ENCODE results near the gene PLCL2. TPM values are rescaled to one million over a fixed set of nuclear protein-coding genes. Genes with fewer than 3 reads are reported as not detected.
A peak's percentile ranks its signal among the peaks of the same experiment; 100 is the strongest.

Gene PLCL2
- total RNA-seq = 10 to 100 TPM; 13.7 to 25.7 TPM

DNA sequence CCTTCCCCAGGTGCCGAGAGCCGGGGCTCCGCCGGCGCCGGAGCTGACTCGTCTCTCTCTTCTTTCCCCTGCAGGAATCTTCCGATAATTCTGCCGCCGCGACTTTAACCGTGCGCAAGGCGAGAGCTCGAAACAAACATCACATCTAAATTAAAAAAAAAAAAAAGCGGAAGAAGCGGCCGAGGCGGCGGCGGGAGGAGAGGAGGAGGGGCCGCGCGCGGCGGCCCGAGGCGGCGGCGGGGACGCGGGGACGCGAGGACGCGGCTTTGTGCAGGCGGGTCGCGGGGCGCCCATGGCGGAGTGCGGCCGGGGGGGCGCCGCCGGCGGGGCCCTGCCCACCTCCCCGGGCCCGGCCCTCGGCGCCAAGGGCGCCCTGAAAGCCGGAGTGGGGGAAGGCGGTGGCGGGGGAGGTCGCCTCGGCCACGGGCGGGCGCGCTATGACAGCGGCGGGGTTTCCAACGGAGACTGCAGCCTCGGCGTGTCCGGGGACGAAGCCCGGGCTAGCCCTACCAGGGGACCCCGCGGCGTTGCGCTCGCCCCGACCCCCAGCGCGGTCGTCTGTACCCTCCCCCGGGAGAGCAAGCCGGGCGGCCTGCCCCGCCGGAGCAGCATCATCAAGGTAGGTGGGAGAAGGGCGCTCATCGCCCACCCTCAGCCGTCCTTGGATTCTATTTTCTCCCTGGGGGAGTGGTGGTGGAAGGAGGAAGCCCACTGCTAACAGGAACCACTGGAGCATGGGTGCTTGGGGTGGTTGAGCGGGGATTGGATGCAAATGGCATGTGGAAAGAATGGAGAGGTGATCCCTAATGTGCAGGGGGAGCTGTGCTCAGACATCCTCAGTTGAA, at the start of gene PLCL2:
PLCL2 (plus strand) TSS at position 208 of the 845 bp plus-strand sequence; CDS start at position 293, 85 bp downstream.
- Histone ChIP-seq H3K27ac (peak within 1 kb of the TSS; percentile 41 to 87 (median 84)), H3K36me3 (replicated peaks in 1 of 2; ENCODE audit: insufficient read depth in 1 of 2, low read depth in 2 of 2) (no peaks in the 10 kb centered on the region), H3K27me3 (no peaks in the 10 kb centered on the region), H3K9me3 (no peaks in the 10 kb centered on the region), H3K4me1 (peaks cover 25% of the 10 kb centered on the region), H3K4me3 (peak within 1 kb of the TSS; percentile 69 to 72)
- DNase-seq = peak; percentile 41 to 60 (median 51)
- WGBS, 2 donors = 1% methylated on average over 46 to 86 of the region's 87 CpGs
- peak; percentile 67 for ATAC-seq
- peak in 2 of 3 donors; percentile 32 to 33 for TF ChIP-seq POLR2A (IDR thresholded peaks at IDR 0.05)
- TF ChIP-seq, protein P1, sequence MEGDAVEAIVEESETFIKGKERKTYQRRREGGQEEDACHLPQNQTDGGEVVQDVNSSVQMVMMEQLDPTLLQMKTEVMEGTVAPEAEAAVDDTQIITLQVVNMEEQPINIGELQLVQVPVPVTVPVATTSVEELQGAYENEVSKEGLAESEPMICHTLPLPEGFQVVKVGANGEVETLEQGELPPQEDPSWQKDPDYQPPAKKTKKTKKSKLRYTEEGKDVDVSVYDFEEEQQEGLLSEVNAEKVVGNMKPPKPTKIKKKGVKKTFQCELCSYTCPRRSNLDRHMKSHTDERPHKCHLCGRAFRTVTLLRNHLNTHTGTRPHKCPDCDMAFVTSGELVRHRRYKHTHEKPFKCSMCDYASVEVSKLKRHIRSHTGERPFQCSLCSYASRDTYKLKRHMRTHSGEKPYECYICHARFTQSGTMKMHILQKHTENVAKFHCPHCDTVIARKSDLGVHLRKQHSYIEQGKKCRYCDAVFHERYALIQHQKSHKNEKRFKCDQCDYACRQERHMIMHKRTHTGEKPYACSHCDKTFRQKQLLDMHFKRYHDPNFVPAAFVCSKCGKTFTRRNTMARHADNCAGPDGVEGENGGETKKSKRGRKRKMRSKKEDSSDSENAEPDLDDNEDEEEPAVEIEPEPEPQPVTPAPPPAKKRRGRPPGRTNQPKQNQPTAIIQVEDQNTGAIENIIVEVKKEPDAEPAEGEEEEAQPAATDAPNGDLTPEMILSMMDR (IDR thresholded peaks at IDR 0.05) = no peak
- intact Hi-C loops (cut with DNase I) = no loop called here

DNA sequence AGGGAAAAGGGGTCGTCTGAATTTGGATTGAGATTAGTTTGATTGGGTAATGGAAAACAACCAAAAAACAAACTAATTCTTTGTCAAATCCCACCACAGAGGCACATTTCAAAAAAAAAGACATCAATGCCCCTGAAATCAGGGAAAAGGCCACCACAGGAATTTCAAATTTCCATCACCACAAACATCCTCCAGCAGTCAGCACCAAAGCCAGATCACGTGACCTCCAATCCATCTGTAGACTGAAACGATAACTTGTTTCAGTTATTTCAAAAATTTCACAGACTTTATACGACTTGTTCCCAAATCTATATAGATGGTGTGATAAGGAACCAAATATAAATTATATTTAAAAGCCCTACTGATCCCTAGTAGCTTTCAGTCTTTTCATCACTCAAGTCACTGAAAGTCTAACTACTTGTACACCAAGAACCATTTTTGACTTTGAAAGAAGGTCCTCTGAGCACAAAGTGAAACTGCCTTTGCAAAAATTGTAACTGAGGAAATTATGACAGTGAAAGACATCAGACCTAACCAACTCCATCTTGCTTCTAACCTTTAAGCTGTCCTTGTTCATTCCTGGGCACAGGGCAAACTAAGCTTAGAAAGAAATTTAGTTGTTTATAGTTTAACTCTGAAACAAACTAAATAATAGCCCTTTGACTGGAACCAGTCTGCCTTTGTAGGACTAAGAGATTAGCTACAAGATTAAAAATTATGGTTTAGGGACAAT, 48.1 kb upstream of the PLCL2 start:
- no peak for TF ChIP-seq POLR2A (IDR thresholded peaks at IDR 0.05)
- TF ChIP-seq, protein P1 (IDR thresholded peaks at IDR 0.05) = no peak
- intact Hi-C loops (cut with DNase I) = no loop called here

DNA sequence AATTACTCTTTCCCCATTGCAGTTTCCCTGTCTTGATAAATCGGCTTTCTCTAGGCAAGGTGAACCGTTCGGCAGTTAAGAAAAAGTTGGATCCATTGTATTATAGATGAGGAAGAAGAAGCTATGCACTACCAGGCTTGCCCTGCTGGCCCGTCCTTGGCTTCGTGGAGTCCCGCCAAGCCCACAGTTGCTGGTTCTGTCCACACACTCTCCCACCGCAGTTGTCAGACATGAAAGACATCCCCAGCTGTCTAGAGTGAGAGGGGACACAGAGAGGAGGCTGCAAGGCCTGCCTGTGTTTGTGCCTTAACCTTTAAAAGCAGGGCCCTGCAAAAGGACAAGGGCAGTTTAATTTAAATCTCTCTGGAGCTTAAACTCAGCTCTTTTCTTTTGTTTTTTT, 47.2 kb upstream of the PLCL2 start:
- 41 to 44% methylated on average over 7 of the region's 7 CpGs for WGBS, 2 donors
- ATAC-seq (no peak), DNase-seq (peak in 3 of 4 donors; percentile 31 to 64 (median 31))
- no peaks in the 10 kb centered on the region for H3K27me3 ChIP-seq
- peaks cover 51% of the 10 kb centered on the region for H3K4me1 ChIP-seq
- H3K27ac ChIP-seq = peak overlapping the region in 3 of 4 donors; percentile 52 to 63 (median 59)
- H3K36me3 ChIP-seq (replicated peaks in 1 of 2; ENCODE audit: insufficient read depth in 1 of 2, low read depth in 2 of 2) = no peaks in the 10 kb centered on the region
- no peak overlapping the region for H3K4me3 ChIP-seq
- no peaks in the 10 kb centered on the region for H3K9me3 ChIP-seq
- intact Hi-C loops (cut with DNase I) = no loop called here
- TF ChIP-seq, protein P1 (IDR thresholded peaks at IDR 0.05) = peak in 1 of 7 experiments; percentile 12
- no peak for TF ChIP-seq POLR2A (IDR thresholded peaks at IDR 0.05)

More for the DNA sequence above, 48.1 kb upstream of the PLCL2 start:
- Histone ChIP-seq H3K9me3 (no peaks in the 10 kb centered on the region), H3K27me3 (no peaks in the 10 kb centered on the region), H3K36me3 (replicated peaks in 1 of 2; ENCODE audit: insufficient read depth in 1 of 2, low read depth in 2 of 2) (no peaks in the 10 kb centered on the region), H3K4me3 (no peak overlapping the region), H3K27ac (peak overlapping the region in 3 of 4 donors; percentile 52 to 63 (median 59)), H3K4me1 (peaks cover 42% of the 10 kb centered on the region)
- WGBS, 2 donors = 50 to 52% methylated on average over 4 of the region's 4 CpGs
- ATAC-seq (no peak), DNase-seq (no peak)

DNA sequence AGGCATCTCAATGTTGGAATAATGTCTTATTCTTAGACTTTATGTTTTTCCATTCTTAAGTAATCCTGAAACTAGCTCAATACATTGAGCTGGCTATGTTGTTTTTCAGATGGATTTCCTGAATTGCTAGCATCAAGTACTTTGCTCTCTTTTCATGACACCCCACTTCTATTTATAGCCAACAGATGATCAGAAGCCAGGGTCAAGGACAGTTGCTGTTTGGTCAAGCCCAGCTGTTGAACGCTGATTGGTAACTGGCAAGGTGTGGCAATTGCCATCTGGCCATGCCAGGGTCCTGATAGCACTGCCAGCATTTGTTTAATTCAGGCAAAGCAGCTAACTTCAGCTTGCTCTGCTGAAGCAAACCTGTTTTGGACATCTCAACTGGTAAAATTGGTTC, 46.2 kb upstream of the PLCL2 start:
- Histone ChIP-seq H3K9me3 (no peaks in the 10 kb centered on the region), H3K27ac (peak overlapping the region in 3 of 4 donors; percentile 52 to 63 (median 59)), H3K4me3 (no peak overlapping the region), H3K4me1 (peaks cover 58% of the 10 kb centered on the region), H3K27me3 (no peaks in the 10 kb centered on the region), H3K36me3 (replicated peaks in 1 of 2; ENCODE audit: insufficient read depth in 1 of 2, low read depth in 2 of 2) (no peaks in the 10 kb centered on the region)
- DNase-seq (peak; percentile 63 to 80 (median 72)), ATAC-seq (peak; percentile 81)
- intact Hi-C loops (cut with DNase I) = no loop called here
- 15 to 17% methylated on average over 1 of the region's 1 CpG for WGBS, 2 donors
- TF ChIP-seq, protein P1 (IDR thresholded peaks at IDR 0.05) = no peak
- no peak for TF ChIP-seq POLR2A (IDR thresholded peaks at IDR 0.05)

Measured in body of pancreas (tissue), 4 donors.